Endodermal cell (in vitro differentiated cells): ENCODE measurements around the gene GOLT1A. TPM values are rescaled to one million over a fixed set of nuclear protein-coding genes. Genes with fewer than 3 reads are reported as not detected.

ENCODE experiments used
- DNase-seq: peaks from one replicate; pipeline ENCODE4 v3.0.0-alpha.2; 2017
- H3K27ac ChIP-seq: 2 replicates; pipeline ENCODE4 v1.5.1; 2013; ENCODE audit warnings: mild to moderate bottlenecking, low read depth, low read length, moderate library complexity
- H3K27me3 ChIP-seq: 2 replicates; pipeline ENCODE4 v1.6.1; 2013; ENCODE audit warnings: mild to moderate bottlenecking, low read length, moderate library complexity; ENCODE audit not compliant: insufficient read depth, control insufficient read depth, poor library complexity, severe bottlenecking
- H3K36me3 ChIP-seq: 2 replicates; pipeline ENCODE4 v1.7.0; 2013; ENCODE audit warnings: mild to moderate bottlenecking, low read length, moderate library complexity; ENCODE audit not compliant: control insufficient read depth, insufficient read depth
- H3K4me1 ChIP-seq: one replicate; pipeline ENCODE4 v1.7.0; 2013; ENCODE audit warnings: low read length; ENCODE audit not compliant: control insufficient read depth, insufficient read depth
- H3K4me3 ChIP-seq: 2 replicates; pipeline ENCODE4 v1.5.1; 2013; ENCODE audit warnings: mild to moderate bottlenecking, low read length, moderate library complexity
- H3K9ac ChIP-seq: 2 replicates; pipeline ENCODE4 v1.6.1; 2013; ENCODE audit warnings: mild to moderate bottlenecking, low read length, moderate library complexity; ENCODE audit not compliant: poor library complexity, severe bottlenecking; ENCODE audit errors: extremely low read depth
- H3K9me3 ChIP-seq: 2 replicates; pipeline ENCODE4 v1.6.1; 2013; ENCODE audit warnings: mild to moderate bottlenecking, low read length, moderate library complexity; ENCODE audit not compliant: control insufficient read depth
- H3K27ac Mint-ChIP-seq: 2 replicates; pipeline ENCODE4 v1.8.0; 2020; ENCODE audit warnings: mixed read lengths
- H3K27me3 Mint-ChIP-seq: 2 replicates; pipeline ENCODE4 v1.8.0; 2021; ENCODE audit warnings: mild to moderate bottlenecking, mixed read lengths; ENCODE audit not compliant: insufficient read depth
- H3K36me3 Mint-ChIP-seq: 2 replicates; pipeline ENCODE4 v1.8.0; 2020; ENCODE audit warnings: low read depth, mixed read lengths
- H3K4me1 Mint-ChIP-seq: 2 replicates; pipeline ENCODE4 v1.8.0; 2020; ENCODE audit warnings: mixed read lengths
- H3K4me3 Mint-ChIP-seq: 2 replicates; pipeline ENCODE4 v1.8.0; 2020; ENCODE audit warnings: mild to moderate bottlenecking, moderate library complexity, mixed read lengths
- H3K9me3 Mint-ChIP-seq: 2 replicates; pipeline ENCODE4 v1.8.0; 2020; ENCODE audit warnings: mild to moderate bottlenecking, mixed read lengths
- CTCF ChIP-seq: fragments of 200-600 bp; sonication (generic); conservative IDR thresholded peaks from 2 replicates; pipeline ENCODE4 v1.5.0; 2021; ENCODE audit warnings: antibody characterized with exemption, mild to moderate bottlenecking
- WGBS, 2 experiments: methylation state at CpG; one replicate each; pipeline versions ENCODE4 v1.1.5 to v1.1.7; 2013; ENCODE audit warnings: missing lambda C conversion rate in 2 of 2, mixed read lengths in 1 of 2; ENCODE audit not compliant: insufficient coverage in 1 of 2, insufficient read length in 1 of 2; 5-methylcytosine and 5-hydroxymethylcytosine counted together
- total RNA-seq, 2 donors: library from RNA; stranded (reverse); fragmentation: NEBNext Ultra II Directional in 1 of 2; extraction: Animal tissue kit (Norgen Biotek cat#: 25700) in 1 of 2; gene quantifications; 2 replicates in 1 of 2; 3 replicates in 1 of 2; pipeline ENCODE4 v1.2.1, GENCODE V29; 2021

Gene GOLT1A
- total RNA-seq, 2 donors from 2014 or later, result 1.8 to 6.2 TPM

GRCh38 chr1:204197068-204197467, 16.7 kb downstream of the GOLT1A start:
- no peaks in the 10 kb centered on the region for H3K36me3 ChIP-seq
- no peak for TF ChIP-seq CTCF
- 85 to 86% methylated on average over 2 to 5 of the region's 5 CpGs for WGBS, 2 experiments
- no peak overlapping the region for H3K4me3 ChIP-seq
- H3K4me1 ChIP-seq, result no peaks in the 10 kb centered on the region
- Mint-ChIP-seq H3K27ac (no peak overlapping the region), H3K4me1 (peaks cover 15% of the 10 kb centered on the region), H3K36me3 (no peaks in the 10 kb centered on the region), H3K9me3 (no peaks in the 10 kb centered on the region), H3K4me3 (no peak overlapping the region), H3K27me3 (peaks cover 23% of the 10 kb centered on the region)
- DNase-seq, result peak; percentile 47
- no peak overlapping the region for H3K27ac ChIP-seq
- H3K27me3 ChIP-seq, result peaks cover 14% of the 10 kb centered on the region
- H3K9me3 ChIP-seq, result no peaks in the 10 kb centered on the region
- H3K9ac ChIP-seq, result no peak overlapping the region

GRCh38 chr1:204196068-204196795, 17.6 kb downstream of the GOLT1A start, which contains the start of gene KISS1:
KISS1 (minus strand) TSS chr1:204196491; CDS start chr1:204192876, 3,615 bp downstream.
- H3K27me3 ChIP-seq, result peaks cover 15% of the 10 kb centered on the region
- peaks cover 15% of the 10 kb centered on the region for H3K4me1 Mint-ChIP-seq
- H3K9ac ChIP-seq, result no peak within 1 kb of the TSS
- H3K27me3 Mint-ChIP-seq, result peaks cover 30% of the 10 kb centered on the region
- WGBS, 2 experiments, result 71 to 79% methylated on average over 9 to 18 of the region's 18 CpGs
- peak within 1 kb of the TSS; percentile 36 for H3K27ac Mint-ChIP-seq
- no peaks in the 10 kb centered on the region for H3K36me3 Mint-ChIP-seq
- H3K36me3 ChIP-seq, result no peaks in the 10 kb centered on the region
- H3K4me1 ChIP-seq, result no peaks in the 10 kb centered on the region
- H3K9me3 ChIP-seq, result no peaks in the 10 kb centered on the region
- DNase-seq, result peak; percentile 62
- no peak within 1 kb of the TSS for H3K27ac ChIP-seq
- no peak within 1 kb of the TSS for H3K4me3 Mint-ChIP-seq
- no peak for TF ChIP-seq CTCF
- H3K4me3 ChIP-seq, result no peak within 1 kb of the TSS
- no peaks in the 10 kb centered on the region for H3K9me3 Mint-ChIP-seq

- H3K27me3 ChIP-seq, result peaks cover 25% of the 10 kb centered on the region
- 80 to 90% methylated on average over 2 to 7 of the region's 7 CpGs for WGBS, 2 experiments
- H3K4me3 Mint-ChIP-seq, result no peak overlapping the region
Measured at GRCh38 chr1:204194771-204195170, 19.0 kb downstream of the GOLT1A start.

More at GRCh38 chr1:204194771-204195170, 19.0 kb downstream of the GOLT1A start:
- Histone ChIP-seq H3K9me3 (no peaks in the 10 kb centered on the region), H3K4me3 (no peak overlapping the region), H3K9ac (no peak overlapping the region), H3K27ac (no peak overlapping the region), H3K36me3 (no peaks in the 10 kb centered on the region), H3K4me1 (no peaks in the 10 kb centered on the region)
- no peaks in the 10 kb centered on the region for H3K36me3 Mint-ChIP-seq
- H3K27me3 Mint-ChIP-seq, result peaks cover 39% of the 10 kb centered on the region
- DNase-seq, result no peak
- no peak for TF ChIP-seq CTCF
- no peak overlapping the region for H3K27ac Mint-ChIP-seq
- no peaks in the 10 kb centered on the region for H3K9me3 Mint-ChIP-seq
- peaks cover 13% of the 10 kb centered on the region for H3K4me1 Mint-ChIP-seq
